Stimulated activated naive CD8-positive, alpha-beta T cell treated with anti-CD3 and anti-CD28 coated beads, Interleukin-15, Interleukin-2, amounts not matched to agents 100 U/mL and 50 U/mL, for 24 hours (primary cell): Measurements from ENCODE around the gene FIG4.
"Not testable (repeated sequence)": the region's sequence is repeated elsewhere in the genome, so short reads cannot be mapped to it uniquely, and the experiment has no call there.

Experiments
- ATAC-seq: fragments of 150-1000 bp; cut with Tn5 transposase; one replicate; pipeline ENCODE4 v1.10.0; 2021
- DNase-seq: peaks from one replicate; pipeline ENCODE4 v3.0.0; 2021

FIG4 gene

DNA sequence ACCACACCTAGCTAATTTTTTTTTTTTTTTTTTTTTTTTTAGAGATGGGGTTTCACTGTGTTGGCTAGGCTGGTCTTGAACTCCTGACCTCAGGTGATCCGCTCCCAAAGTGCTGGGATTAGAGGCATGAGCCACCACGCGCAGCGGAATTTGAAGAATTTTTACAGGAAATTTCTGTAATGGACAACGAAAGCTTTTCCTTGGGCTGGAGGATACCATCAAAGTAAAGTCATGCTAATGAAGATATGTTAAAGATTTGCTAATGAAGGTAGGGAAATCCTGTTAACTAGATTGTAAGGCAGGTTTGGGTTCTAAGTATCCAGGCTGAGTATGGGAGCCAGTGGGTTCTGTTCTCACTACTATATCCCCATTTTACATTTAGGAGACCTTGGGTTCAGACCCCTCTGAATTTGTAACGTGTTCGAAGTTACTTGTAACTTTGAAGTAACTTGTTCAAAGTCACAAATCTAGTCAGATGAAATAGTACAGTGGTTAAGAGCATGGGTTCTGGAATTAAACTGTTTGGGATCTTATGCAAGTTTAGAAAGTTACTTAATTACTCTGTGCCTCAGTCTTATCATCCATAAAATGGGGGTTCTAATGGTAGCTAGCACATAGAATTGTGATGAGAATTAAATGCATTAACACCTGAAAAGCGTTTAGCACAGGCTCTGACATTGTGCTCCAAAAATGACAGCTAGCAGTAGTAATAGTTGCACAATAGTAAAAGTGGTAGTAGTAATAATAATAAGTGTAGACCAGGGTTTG is 163.6 kb downstream of the FIG4 start:
- DNase-seq (no peak), ATAC-seq (no peak)

DNA sequence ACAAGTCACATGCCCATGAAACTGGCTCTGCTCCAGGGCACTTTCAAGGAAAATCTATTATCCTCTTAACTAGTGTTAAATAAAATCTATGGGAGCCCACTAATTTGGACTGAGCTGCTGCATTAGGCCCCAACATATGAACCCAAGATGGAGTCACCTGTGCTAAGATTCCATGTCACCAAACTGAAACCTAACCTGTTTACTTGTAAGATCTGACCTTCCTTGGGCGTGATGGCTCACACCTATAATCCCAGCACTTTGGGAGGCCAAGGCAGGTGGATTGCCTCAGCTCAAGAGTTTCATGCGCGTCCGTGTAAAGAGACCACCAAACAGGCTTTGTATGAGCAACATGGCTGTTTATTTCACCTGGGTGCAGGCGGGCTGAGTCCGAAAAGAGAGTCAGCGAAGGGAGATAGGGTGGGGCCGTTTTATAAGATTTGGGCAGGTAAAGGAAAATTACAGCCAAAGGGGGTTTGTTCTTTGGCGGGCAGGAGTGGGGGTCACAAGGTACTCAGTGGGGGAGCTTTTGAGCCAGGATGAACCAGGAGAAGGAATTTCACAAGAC is 164.5 kb downstream of the FIG4 start:
- ATAC-seq, DNase-seq: not testable (repeated sequence)

DNA sequence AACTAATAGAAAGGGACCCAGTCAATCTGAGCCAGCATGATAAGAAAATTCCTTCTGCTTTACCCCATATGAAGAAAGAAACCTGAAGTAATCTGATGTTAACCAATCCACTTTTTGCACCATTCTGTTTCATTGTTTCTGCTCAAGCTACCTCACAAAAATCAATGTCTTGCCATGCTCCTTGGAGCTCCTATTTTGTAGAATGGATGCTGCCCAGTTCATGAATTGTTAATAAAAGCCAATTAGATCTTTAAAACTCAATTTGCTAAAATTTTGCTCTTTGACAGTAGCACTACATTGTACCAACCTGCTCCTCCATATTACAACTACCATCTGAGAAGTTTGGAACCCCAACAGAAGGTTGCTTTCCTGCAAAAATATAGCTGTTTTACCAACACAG is 170.8 kb downstream of the FIG4 start:
- ATAC-seq (no peak), DNase-seq (no peak)

DNA sequence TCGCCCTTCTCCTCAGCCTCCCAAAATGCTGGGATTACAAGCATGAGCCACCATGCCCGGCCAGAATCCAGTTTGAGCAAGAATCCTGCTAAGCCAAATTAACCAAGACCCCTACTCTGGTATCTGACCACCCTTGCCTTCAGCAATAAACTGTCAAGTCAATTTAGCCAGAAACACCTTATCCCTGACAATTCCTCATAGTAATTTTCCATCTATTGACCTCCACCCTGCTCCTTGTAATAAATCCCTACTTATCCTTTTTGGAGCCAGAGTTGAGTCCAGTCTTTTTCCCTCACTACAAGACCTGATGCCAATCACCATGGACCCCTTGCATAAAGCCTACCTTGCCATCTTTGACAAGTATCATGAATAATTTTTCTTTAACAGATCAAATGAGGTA is 173.0 kb downstream of the FIG4 start:
- DNase-seq (no peak), ATAC-seq (no peak)

DNA sequence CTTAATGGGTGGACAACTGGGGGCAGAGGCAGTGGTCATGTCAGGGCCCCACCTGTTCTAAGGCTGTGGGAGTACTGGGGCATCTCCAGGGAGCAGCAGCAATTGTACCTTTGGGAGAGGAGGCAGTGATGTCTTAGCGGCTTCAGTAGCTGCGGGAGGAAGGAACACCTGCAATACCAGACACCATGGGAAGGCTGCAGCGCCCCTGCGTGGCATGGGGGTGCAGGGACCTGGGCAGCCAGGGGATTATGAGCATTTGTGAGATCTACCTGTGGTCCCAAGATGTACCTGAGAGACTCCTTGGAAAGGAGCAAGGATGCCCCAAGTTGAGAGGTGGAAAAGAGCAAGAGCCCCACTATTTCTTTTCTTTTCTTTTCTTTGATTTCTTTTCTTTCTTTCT is 174.9 kb downstream of the FIG4 start:
- DNase-seq (no peak), ATAC-seq (no peak)

DNA sequence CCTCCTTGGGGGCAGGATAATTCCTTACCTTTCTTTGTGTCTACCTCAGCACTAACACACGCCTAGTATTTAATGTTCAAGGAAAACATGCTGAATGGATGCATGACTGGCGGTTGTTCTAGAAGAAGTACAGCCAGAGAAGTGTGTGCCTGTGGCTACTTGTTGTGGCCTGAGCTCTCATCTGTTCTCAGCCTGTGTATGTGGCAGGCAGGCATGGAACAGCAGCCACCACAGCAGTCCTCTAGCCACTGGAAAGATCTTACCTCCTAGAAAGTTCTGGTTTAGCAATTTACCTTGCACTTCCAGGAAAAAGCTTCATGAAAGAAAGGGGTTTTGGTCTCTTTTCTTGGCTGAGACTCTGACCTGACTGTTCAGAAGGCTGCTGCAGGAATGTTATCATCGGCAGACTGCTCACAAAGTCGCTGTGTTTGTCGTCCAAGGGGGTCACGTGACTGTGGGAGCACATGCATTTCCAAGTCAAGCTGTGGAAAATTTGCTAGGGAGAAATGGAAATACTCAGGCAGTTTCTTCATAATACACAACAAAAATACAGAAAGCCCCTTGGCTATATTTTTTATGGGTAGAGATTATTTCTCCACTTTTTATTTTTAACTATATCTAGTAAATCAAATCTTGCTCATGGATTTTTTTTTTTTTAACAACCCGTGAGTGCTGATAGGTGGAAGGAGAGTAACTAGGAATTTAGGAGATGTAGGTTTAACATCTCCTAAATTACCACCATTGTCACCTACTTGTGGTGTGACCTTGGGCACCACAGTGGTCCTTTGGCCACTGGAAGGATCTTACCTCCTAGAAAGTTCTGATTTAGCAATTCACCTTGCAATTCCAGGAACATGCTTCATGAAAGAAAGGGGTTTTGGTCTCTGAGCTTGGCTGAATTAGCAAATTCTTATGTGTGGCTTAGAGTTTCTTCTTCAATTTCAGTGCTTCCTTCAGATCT is 176.2 kb downstream of the FIG4 start:
- no peak for ATAC-seq

DNA sequence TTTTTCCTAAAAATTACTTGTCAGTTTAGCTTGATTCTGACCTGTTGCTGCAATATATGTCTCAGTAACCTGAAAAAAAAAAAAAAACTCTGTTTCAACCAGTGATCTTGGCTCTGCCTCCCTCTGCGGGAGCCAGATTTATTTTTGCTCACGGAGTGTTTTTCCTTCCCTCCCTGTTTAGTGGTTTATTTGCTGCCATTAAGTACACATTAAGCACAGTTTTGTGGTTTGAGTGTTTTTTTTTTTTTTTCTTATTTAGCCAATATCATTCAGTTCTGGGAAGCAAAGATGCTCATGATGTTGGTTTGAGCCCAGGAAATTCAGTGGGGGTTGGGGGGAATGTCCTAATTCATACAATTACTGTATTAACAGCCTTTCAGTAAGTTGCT is 176.9 kb downstream of the FIG4 start:
- DNase-seq (no peak), ATAC-seq (no peak)

More for the DNA sequence above, 176.2 kb downstream of the FIG4 start:
- DNase-seq = no peak

DNA sequence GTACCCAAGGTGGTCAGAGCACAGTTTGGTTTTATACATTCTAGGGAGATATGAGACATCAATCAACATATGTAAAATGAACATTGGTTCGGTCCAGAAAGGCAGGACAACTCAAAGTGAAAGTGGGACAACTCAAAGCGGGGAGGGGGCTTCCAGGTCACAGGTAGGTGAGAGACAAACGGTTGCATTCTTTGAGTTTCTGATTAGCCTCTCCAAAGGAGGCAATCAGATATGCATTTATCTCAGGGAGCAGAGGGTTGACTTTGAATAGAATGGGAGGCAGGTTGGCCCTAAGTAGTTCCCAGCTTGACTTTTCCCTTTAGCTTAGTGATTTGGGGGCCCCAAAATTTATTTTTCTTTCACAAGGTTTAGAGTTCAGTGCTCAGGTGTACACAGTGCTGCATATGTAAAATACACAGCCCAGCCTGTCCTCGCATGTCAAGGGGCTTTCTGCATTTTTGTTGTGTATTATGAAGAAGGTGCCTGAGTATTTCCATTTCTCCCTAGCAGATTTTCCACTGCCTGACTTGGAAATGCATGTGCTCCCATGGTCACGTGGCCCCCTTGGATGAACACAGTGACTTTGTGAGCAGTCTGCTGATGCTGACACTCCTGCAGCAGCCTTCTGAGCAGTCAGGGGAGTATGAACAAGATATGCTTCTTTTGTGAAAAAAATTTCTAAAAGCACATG is 178.4 kb downstream of the FIG4 start:
- not testable (repeated sequence) for DNase-seq, ATAC-seq

DNA sequence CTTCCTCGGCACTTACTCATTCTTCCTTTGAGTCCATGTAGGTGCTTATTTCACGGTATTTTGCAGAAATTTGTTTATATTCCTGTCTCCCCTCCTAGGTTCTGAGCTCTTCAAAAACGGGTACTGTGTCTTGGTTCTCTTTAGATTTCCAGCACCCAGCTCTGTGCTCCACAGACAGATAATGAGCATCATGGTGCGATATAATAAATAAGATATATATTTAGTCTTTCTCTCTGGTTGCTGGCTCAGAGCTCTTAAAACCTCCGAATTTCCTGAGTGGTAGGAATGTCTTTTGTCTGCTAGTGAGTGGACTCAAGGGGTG is 179.0 kb downstream of the FIG4 start:
- DNase-seq (no peak), ATAC-seq (no peak)

DNA sequence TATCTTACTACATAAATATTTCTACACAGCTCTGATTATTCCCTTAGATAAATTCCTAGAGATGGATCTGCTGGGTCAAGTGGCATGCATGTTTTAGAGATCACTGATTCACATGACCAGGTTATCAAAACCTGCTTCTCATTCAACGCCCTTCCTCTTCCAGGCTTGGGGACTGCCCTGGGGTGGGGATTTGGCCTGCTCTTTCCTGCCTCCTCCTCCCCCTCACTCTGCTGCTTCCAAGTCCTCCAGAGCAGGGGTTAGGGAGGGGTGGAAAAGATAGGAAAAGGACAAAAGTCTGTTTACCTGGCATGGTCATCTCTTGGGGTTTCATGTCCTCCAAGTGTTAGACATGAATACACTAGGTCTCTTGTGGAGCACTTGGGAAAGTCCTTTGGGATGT is 181.5 kb downstream of the FIG4 start:
- DNase-seq = no peak

DNA sequence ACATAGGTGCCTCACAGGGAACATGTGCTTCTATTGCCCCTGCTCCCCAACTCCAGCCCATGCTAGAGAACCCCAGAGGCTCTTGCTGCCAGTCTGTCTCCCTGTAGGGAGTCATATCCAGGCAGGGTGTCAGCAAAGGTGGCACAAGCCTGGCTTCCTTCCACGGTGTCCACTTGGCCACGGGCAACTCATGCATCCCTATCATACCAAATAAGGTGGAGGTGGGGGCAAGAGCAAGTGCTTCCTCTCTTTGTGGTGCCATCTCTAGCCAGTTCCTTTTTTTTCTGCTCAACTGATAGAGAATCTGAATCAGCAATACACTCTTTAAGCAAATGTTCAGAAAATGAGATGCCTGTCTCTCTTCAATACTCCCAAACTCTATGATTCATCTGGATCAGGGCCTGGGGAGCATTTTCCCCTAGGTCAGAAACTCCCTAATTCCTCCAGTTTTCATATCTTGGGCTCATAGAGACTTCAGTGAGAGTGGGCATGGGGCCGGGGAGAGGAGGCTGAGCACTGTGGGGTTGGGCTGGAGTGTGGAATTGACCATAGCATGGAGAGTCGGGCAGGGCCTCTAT is 182.0 kb downstream of the FIG4 start:
- ATAC-seq (no peak), DNase-seq (no peak)

More for the DNA sequence above, 181.5 kb downstream of the FIG4 start:
- no peak for ATAC-seq

DNA sequence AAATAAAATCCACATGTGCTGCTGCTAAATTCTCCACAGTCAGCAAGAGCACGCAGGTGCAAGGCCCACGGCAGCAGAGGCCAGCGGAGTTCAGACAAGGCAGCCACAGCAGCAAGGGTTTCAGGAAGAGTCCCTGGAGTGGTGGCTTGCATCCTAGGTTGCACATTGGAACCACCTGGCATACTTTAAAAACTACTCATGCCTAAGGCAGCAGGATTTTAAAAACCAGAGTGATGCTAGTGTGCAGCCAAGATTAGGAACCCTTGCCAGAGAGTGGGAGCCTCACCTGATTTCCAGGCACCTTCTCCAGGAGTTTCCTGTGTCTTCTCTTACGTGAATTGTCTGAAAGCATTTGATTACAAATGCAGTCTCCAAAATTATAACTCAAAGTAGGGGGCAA is 183.0 kb downstream of the FIG4 start:
- ATAC-seq (no peak), DNase-seq (no peak)

DNA sequence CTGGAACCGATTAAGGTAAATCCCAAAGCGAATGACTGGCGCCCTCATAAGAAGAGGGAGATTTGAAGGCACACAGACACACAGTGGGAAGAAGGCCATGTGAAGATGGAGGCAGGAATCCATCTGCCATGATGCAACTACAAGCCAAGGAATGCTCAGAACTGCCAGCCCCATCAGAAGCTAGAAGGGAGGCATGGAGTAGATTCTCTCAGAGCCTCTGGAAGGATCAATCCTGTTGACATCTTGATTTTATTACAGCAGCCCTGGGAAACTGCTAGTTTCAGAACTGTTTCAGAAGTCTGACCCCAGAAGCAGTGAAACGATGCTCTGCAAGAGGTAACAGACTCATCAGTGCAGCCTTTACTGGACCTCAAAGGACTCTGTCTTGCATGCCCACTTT is 183.5 kb downstream of the FIG4 start:
- DNase-seq (no peak), ATAC-seq (no peak)
